LNCaP clone FGC (cell line): Measurements from ENCODE around the gene GRIK1.

Experiments
- DNase-seq: peaks from one replicate; pipeline ENCODE4 v3.0.0-alpha.2; 2011; ENCODE audit warnings: low read depth
- H3K4me3 ChIP-seq: 2 replicates; pipeline ENCODE4 v1.5.1; 2011; ENCODE audit warnings: mild to moderate bottlenecking, low read depth, low read length, control low read depth
- TF ChIP-seq, protein P1 (sequence below): IDR thresholded peaks from 2 replicates; pipeline ENCODE4 v1.5.1; 2012; ENCODE audit warnings: mild to moderate bottlenecking; ENCODE audit not compliant: control insufficient read depth, insufficient read depth; ENCODE audit errors: extremely low read depth

The GRIK1 gene

DNA sequence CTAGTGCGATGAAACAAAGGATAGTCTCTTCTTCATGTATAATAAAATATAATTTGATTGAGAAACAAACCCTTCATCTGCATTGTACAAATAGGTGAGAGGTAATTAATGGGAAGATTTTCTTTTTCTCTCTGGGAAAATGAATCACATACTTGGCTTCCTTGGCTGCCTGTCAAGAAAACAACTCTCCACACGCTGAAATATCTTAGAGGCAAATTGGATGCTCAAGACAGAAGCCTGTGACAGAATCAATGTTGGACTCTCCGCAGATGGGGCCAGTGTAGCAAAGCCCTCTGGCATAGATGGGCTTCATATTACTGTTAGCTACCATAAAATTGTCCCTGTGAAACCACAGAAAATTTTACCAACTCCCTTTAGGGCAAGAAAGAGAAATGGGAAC is 186.6 kb downstream of the GRIK1 start:
- H3K4me3 ChIP-seq: no peak overlapping the region
- DNase-seq: no peak
- TF ChIP-seq, protein P1, sequence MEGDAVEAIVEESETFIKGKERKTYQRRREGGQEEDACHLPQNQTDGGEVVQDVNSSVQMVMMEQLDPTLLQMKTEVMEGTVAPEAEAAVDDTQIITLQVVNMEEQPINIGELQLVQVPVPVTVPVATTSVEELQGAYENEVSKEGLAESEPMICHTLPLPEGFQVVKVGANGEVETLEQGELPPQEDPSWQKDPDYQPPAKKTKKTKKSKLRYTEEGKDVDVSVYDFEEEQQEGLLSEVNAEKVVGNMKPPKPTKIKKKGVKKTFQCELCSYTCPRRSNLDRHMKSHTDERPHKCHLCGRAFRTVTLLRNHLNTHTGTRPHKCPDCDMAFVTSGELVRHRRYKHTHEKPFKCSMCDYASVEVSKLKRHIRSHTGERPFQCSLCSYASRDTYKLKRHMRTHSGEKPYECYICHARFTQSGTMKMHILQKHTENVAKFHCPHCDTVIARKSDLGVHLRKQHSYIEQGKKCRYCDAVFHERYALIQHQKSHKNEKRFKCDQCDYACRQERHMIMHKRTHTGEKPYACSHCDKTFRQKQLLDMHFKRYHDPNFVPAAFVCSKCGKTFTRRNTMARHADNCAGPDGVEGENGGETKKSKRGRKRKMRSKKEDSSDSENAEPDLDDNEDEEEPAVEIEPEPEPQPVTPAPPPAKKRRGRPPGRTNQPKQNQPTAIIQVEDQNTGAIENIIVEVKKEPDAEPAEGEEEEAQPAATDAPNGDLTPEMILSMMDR: no peak

DNA sequence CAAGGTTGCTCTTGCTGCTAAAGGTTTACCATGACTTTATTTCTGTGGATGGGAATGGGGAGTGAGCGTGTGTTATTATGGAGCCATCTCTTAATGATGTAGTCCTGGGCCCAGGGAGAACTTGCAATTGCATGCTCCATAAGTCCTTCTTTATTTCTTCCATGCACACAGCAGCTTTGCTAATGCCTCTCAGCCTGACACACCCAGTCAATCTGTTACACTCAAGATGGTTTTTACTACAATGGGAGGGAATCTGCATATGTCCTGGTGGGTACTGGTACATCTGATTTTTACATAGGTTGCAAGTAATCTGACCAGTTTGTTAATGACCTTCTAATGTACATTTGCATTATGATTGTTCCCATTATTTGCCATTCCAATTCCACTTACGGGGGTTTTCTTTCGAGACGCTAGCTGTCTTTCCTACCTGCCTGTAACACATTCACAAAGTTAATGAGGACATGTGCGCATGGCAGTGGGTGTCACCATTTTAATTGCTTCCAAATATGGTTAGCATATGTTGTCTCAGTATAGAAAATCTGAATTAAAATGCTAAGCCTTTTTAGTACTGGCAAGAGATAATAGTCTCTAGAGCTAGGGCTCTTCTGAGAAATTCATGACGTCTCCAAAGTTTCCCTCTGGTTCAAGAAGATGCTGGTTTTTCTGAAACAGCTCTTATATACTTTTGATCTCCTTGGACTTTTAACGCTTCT is 188.2 kb downstream of the GRIK1 start:
- no peak for DNase-seq
- TF ChIP-seq, protein P1: no peak
- no peak overlapping the region for H3K4me3 ChIP-seq

DNA sequence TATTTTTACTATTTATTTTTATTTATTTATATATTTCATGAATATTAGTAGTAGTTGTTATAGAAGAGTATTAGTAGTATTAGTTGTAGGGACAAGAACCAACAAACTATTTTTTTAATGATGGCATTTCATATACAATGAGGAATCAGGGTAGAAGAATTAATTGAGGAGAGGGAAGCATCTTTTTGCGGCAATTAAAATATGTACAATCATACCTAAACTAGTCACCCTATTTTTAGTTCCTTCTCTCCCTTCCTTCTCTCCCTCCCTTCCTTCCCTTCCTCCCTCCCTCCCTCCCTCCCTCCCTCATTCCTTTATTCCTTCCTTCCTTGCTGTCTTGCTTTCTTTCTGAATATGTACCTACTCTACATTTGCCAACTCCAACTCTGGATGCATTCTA is 189.8 kb downstream of the GRIK1 start:
- DNase-seq: no peak
- TF ChIP-seq, protein P1: no peak

DNA sequence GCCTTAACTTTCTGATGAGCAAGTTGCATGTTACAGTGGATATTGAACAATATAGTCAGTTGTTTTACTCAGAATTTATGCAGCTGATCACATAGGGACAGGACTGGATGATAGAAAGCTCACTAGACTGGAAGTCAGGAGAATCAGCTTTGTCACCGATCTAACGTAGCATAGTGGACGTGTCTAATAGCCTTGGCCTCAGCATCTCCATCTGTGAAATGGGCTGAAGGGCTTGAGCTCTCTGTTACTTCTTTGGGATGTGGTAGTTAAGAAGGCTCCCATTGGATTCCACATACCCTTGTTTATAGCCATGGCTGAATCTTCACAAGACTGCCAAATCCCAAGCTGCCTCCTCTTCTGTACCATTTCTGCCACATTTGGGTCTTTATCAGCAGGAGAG is 190.6 kb downstream of the GRIK1 start:
- DNase-seq: no peak
- TF ChIP-seq, protein P1: no peak
- H3K4me3 ChIP-seq: no peak overlapping the region

More for the DNA sequence above, 189.8 kb downstream of the GRIK1 start:
- H3K4me3 ChIP-seq: no peak overlapping the region

DNA sequence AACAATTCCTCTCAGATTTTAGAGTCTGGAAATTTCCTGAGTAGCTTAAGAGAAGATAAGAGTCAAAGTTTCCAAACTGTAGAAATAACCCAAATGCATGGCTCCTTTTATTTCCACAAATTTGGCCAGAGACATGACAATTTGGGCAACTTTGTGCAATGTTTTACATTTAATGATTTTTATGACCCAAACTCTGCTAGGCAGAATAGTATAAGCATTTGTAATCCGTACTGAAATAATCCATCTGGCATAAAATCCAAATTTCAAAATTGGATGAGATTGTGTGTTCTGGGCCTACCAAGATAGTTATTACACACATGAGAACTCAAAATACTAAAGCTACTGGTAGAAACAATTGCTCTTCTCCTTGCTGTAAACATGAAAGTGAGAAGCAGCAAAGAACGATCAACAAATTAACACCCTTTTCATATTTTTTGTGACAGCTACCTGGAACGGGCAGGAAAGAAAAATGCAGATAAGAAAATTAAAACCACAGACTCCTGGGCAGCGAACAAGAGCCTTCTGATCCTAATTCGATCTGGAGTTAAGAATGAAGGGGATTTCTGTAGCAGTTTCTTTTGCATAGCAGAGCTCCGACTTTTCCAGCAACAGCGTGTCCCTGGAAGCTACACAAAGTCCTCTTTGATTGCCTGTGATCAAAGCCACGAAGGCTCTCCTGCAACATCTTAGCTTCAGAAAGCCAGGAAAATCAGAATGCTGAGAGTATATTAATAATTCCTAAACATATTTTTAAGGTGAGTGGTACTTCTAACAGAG is 191.2 kb downstream of the GRIK1 start:
- H3K4me3 ChIP-seq: no peak overlapping the region
- DNase-seq: no peak
- TF ChIP-seq, protein P1: no peak

DNA sequence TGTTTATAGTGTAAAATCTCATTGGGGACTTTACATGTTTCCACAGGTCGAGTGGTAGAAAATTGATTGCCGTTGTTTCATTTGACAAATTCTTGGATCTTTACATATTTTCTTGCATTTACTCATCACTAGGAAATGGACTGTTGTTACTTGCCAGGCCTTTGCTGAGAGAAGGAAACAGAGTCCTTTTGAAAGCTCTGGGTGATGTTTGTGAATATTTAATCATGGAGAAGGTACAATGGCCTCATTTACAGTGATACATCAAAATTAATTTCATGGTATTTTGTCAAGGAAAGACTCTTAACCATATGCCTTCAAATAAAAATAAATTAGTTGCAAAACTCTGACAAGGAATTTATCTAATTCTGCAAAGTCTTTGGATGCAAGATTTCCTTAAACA is 198.0 kb downstream of the GRIK1 start:
- TF ChIP-seq, protein P1: no peak
- H3K4me3 ChIP-seq: no peak overlapping the region
- DNase-seq: no peak

DNA sequence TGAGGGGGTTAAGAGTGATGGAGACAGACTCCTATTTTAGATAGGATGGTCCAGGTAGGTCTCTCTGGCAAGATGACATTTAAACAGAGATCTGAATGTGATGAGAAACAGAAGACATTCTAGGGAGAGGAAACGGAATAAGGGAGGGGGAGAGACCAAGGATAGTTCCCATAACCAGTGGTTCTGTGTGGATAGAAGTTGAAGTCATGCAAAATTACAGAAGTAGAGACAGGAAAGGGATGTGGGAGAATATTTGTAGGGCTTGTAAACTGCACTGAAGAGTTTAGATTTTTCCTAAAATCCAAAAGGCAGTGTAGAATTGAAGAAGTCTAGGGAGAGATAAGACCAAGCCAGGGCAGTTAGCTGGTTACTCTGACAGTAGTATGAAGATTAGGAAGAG is 200.6 kb downstream of the GRIK1 start:
- DNase-seq: no peak
- TF ChIP-seq, protein P1: no peak
- H3K4me3 ChIP-seq: no peak overlapping the region
